Measurements from ENCODE around the gene RPL28.

Gene RPL28

GRCh38 chr19:55377356-55378131 is 8.2 kb upstream of the RPL28 start:
- no peaks in the 10 kb centered on the region for H3K9me3 ChIP-seq (ENCODE audit: control insufficient read depth, insufficient read depth, low read depth, low read length)
- H3K4me1 ChIP-seq (ENCODE audit: control insufficient read depth, insufficient read depth, low read length), result no peaks in the 10 kb centered on the region; the same call in 1 of the 2 replicates
- CTCF ChIA-PET, result interaction anchor here (0.6 to 1.0 kb wide), 2 partner anchors 127 to 211 kb away, joined by 3 read pairs; partner anchors contain the start of gene DNAAF3
- H3K4me3 ChIP-seq (ENCODE audit: low read depth, low read length), result no peak overlapping the region
- TF ChIP-seq ZNF610 (tag by site-specific recombination; IDR thresholded peaks at IDR 0.05; ENCODE audit: borderline replicate concordance), result no peak
- no peak for TF ChIP-seq ZNF26 (tag by site-specific recombination; IDR thresholded peaks at IDR 0.05)
- no peak for TF ChIP-seq ZNF785 (tag by site-specific recombination; IDR thresholded peaks at IDR 0.05)
- peak; percentile 52 for TF ChIP-seq ZNF600 (tag by site-specific recombination; IDR thresholded peaks at IDR 0.05)
- POLR2A ChIA-PET, result no interaction called here
- no peaks in the 10 kb centered on the region for H3K36me3 ChIP-seq (ENCODE audit: control insufficient read depth in 2 of 2, insufficient read depth in 1 of 2, low read length in 2 of 2)
- no peak overlapping the region for H3K27ac ChIP-seq (ENCODE audit: extremely low read depth, low read depth, low read length)

GRCh38 chr19:55379174-55379573 is 6.6 kb upstream of the RPL28 start:
- no peaks in the 10 kb centered on the region for H3K36me3 ChIP-seq (ENCODE audit: control insufficient read depth in 2 of 2, insufficient read depth in 1 of 2, low read length in 2 of 2)
- no peak overlapping the region for H3K4me3 ChIP-seq (ENCODE audit: low read depth, low read length)
- H3K4me1 ChIP-seq (ENCODE audit: control insufficient read depth, insufficient read depth, low read length), result no peaks in the 10 kb centered on the region
- H3K27ac ChIP-seq (ENCODE audit: extremely low read depth, low read depth, low read length), result no peak overlapping the region
- H3K9me3 ChIP-seq (ENCODE audit: control insufficient read depth, insufficient read depth, low read depth, low read length), result no peaks in the 10 kb centered on the region
- CTCF ChIA-PET, result no interaction called here
- POLR2A ChIA-PET, result no interaction called here
- TF ChIP-seq HIC1 (tag by site-specific recombination; IDR thresholded peaks at IDR 0.05) (0 out of 2 replicates have a peak, but pooled peaks have one; percentile 13), WT1 (tag by site-specific recombination; IDR thresholded peaks at IDR 0.05) (no peak), GLI2 (tag by site-specific recombination; IDR thresholded peaks at IDR 0.05; ENCODE audit: borderline replicate concordance, low read depth) (no peak), ZNF138 (tag by site-specific recombination; IDR thresholded peaks at IDR 0.05; ENCODE audit: borderline replicate concordance) (no peak), ZBTB1 (tag by site-specific recombination; IDR thresholded peaks at IDR 0.05) (no peak), SETDB1 (IDR thresholded peaks at IDR 0.05; ENCODE audit: insufficient read length, low read length) (no peak), HOXC10 (CRISPR knock-in tag; IDR thresholded peaks at IDR 0.05) (no peak), BCL11A (tag by site-specific recombination; IDR thresholded peaks at IDR 0.05; ENCODE audit: low read depth) (no peak), ZNF48 (tag by site-specific recombination; IDR thresholded peaks at IDR 0.05) (no peak), ZNF366 (tag by site-specific recombination; conservative IDR thresholded peaks at IDR 0.05) (no peak), GFI1B (tag by site-specific recombination; IDR thresholded peaks at IDR 0.05) (no peak), ZSCAN18 (tag by site-specific recombination; IDR thresholded peaks at IDR 0.05) (no peak), ZNF157 (tag by site-specific recombination; IDR thresholded peaks at IDR 0.05) (no peak), ZBTB10 (tag by site-specific recombination; IDR thresholded peaks at IDR 0.05) (0 out of 2 replicates have a peak, but pooled peaks have one; percentile 47), ZIC2 (tag by site-specific recombination; IDR thresholded peaks at IDR 0.05) (peak; percentile 11; the same call in 1 of the 2 replicates), ZSCAN16 (tag by site-specific recombination; IDR thresholded peaks at IDR 0.05) (no peak), ZNF280D (tag by site-specific recombination; IDR thresholded peaks at IDR 0.05) (no peak), ZNF302 (tag by site-specific recombination; IDR thresholded peaks at IDR 0.05; ENCODE audit: low read depth) (no peak), ZNF335 (tag by site-specific recombination; conservative IDR thresholded peaks at IDR 0.05) (no peak)
